ENCODE data around the gene MEGF11.

DNA sequence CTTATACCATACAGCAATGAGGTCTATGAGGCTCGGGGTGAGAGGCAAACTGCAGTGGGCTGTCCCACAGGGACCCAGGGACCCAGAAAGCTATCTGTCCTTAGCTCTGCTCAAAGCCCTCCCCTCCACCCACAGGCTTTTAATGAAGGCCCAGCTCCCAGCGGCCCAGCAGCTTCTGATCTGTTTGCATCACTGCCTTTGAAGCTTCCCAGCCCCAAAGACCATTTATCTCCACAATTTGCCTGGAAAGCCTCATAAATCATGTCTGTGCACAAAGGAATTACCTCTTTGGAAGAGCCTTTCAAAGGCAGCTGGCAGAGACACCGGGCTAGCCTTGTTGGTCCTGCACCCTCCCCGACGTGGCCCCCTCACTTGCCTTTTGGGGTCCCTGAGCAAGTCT lies 260.3 kb downstream of the MEGF11 start:
- TF ChIP-seq OSR1 (CRISPR knock-in tag; IDR thresholded peaks at IDR 0.05) (no peak), ARNTL (CRISPR knock-in tag; IDR thresholded peaks at IDR 0.05; ENCODE audit: borderline replicate concordance, low read depth) (no peak), GLIS3 (CRISPR knock-in tag; IDR thresholded peaks at IDR 0.05) (no peak), RARB (CRISPR knock-in tag; IDR thresholded peaks at IDR 0.05) (no peak), PATZ1 (CRISPR knock-in tag; IDR thresholded peaks at IDR 0.05; ENCODE audit: borderline replicate concordance) (no peak), ZFP3 (CRISPR knock-in tag; IDR thresholded peaks at IDR 0.05) (no peak), ZFP30 (CRISPR knock-in tag; IDR thresholded peaks at IDR 0.05) (no peak), ISL1 (CRISPR knock-in tag; IDR thresholded peaks at IDR 0.05) (no peak), ZNF8 (CRISPR knock-in tag; IDR thresholded peaks at IDR 0.05) (no peak), SNAI2 (CRISPR knock-in tag; IDR thresholded peaks at IDR 0.05) (no peak)
- TF ChIP-seq, protein P1, sequence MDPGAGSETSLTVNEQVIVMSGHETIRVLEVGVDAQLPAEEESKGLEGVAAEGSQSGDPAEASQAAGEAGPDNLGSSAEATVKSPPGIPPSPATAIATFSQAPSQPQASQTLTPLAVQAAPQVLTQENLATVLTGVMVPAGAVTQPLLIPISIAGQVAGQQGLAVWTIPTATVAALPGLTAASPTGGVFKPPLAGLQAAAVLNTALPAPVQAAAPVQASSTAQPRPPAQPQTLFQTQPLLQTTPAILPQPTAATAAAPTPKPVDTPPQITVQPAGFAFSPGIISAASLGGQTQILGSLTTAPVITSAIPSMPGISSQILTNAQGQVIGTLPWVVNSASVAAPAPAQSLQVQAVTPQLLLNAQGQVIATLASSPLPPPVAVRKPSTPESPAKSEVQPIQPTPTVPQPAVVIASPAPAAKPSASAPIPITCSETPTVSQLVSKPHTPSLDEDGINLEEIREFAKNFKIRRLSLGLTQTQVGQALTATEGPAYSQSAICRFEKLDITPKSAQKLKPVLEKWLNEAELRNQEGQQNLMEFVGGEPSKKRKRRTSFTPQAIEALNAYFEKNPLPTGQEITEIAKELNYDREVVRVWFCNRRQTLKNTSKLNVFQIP (CRISPR knock-in tag; IDR thresholded peaks at IDR 0.05; ENCODE audit: borderline replicate concordance, low read depth) = no peak
